22Rv1 (cell line): ENCODE measurements around the gene RABGGTB.

Source experiments
- CTCF ChIP-seq: fragments of 450-650 bp; IDR thresholded peaks from 2 replicates; pipeline ENCODE4 v1.5.1; 2017; ENCODE audit warnings: mild to moderate bottlenecking
- ZFX ChIP-seq: fragments of 450-650 bp; IDR thresholded peaks from 2 replicates; pipeline ENCODE4 v1.6.1; 2017; ENCODE audit warnings: antibody characterized with exemption, borderline replicate concordance

DNA sequence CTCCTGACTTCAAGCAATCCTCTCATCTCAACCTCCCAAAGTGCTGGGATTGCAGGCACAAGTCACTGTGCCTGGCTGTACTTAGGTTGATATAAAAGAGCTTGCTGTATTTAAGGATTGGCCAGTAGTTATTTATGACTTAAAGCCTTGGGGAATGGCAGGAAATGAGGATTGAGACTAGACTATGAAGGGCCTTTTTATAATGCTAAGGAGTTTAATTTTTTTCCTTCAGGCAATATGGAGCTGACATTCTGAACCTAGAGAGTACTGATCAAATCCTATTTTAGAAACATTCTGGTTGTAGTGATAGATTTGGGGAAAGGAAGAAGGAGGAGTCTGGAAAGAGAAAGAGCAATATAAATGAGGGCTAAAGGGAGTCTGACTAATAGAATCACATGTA lies 55.4 kb downstream of the RABGGTB start:
- TF ChIP-seq CTCF, result no peak
- TF ChIP-seq ZFX, result no peak
